Progenitor cell of endocrine pancreas (in vitro differentiated cells): Measurements from ENCODE around the gene BBS12. TPM values are rescaled to one million over a fixed set of nuclear protein-coding genes. Genes with fewer than 3 reads are reported as not detected.
A peak's percentile ranks its signal among the peaks of the same experiment; 100 is the strongest.

ENCODE experiments used
- DNase-seq: peaks from one replicate; pipeline ENCODE4 v3.0.0; 2021; ENCODE audit warnings: low spot score; ENCODE audit not compliant: unreplicated experiment
- H3K27ac Mint-ChIP-seq: 2 replicates; pipeline ENCODE4 v1.8.0; 2021; ENCODE audit warnings: mild to moderate bottlenecking, moderate library complexity, mixed read lengths
- H3K27me3 Mint-ChIP-seq: 2 replicates; pipeline ENCODE4 v1.8.0; 2021; ENCODE audit warnings: mixed read lengths
- H3K36me3 Mint-ChIP-seq: 2 replicates; pipeline ENCODE4 v1.8.0; 2022; ENCODE audit warnings: mixed read lengths; ENCODE audit not compliant: insufficient read depth
- H3K4me1 Mint-ChIP-seq: 2 replicates; pipeline ENCODE4 v1.8.0; 2021; ENCODE audit warnings: low read depth, mixed read lengths
- H3K4me3 Mint-ChIP-seq: 2 replicates; pipeline ENCODE4 v1.8.0; 2021; ENCODE audit warnings: low read depth, mild to moderate bottlenecking, moderate library complexity, mixed read lengths
- H3K9me3 Mint-ChIP-seq: 2 replicates; pipeline ENCODE4 v1.8.0; 2021; ENCODE audit warnings: low read depth, mixed read lengths
- CTCF ChIP-seq: fragments of 200-600 bp; sonication (generic); IDR thresholded peaks from one replicate; pipeline ENCODE4 v1.5.0; 2021; ENCODE audit warnings: antibody characterized with exemption, mild to moderate bottlenecking; ENCODE audit not compliant: unreplicated experiment
- total RNA-seq: library from RNA; stranded (reverse); gene quantifications from 2 replicates; pipeline ENCODE4 v1.2.1, GENCODE V29; 2021

BBS12 gene
- total RNA-seq, 1 donor from 2014 or later, result 4.9 TPM

- Mint-ChIP-seq H3K36me3 (no peaks in the 10 kb centered on the region), H3K27ac (no peak overlapping the region), H3K4me3 (no peak overlapping the region), H3K27me3 (no peaks in the 10 kb centered on the region), H3K9me3 (no peaks in the 10 kb centered on the region), H3K4me1 (no peaks in the 10 kb centered on the region)
- DNase-seq, result no peak
- TF ChIP-seq CTCF, result no peak
These were observed 44.4 kb downstream of the BBS12 start for GRCh38 chr4:122776916-122777315.

GRCh38 chr4:122777846-122778673 lies 45.6 kb downstream of the BBS12 start:
- H3K36me3 Mint-ChIP-seq, result no peaks in the 10 kb centered on the region
- H3K27me3 Mint-ChIP-seq, result no peaks in the 10 kb centered on the region
- no peak for DNase-seq
- TF ChIP-seq CTCF, result no peak
- no peak overlapping the region for H3K4me3 Mint-ChIP-seq
- H3K4me1 Mint-ChIP-seq, result no peaks in the 10 kb centered on the region
- no peaks in the 10 kb centered on the region for H3K9me3 Mint-ChIP-seq
- no peak overlapping the region for H3K27ac Mint-ChIP-seq

- Mint-ChIP-seq H3K4me1 (peaks cover 4% of the 10 kb centered on the region), H3K36me3 (no peaks in the 10 kb centered on the region)
These were observed 49.0 kb downstream of the BBS12 start for GRCh38 chr4:122781486-122781885.

GRCh38 chr4:122783301-122784215 lies 51.1 kb downstream of the BBS12 start:
- DNase-seq, result no peak
- Mint-ChIP-seq H3K27me3 (no peaks in the 10 kb centered on the region), H3K9me3 (peaks cover 13% of the 10 kb centered on the region), H3K27ac (peak overlapping the region; percentile 76), H3K4me3 (no peak overlapping the region), H3K4me1 (peaks cover 4% of the 10 kb centered on the region), H3K36me3 (no peaks in the 10 kb centered on the region)
- no peak for TF ChIP-seq CTCF

More at GRCh38 chr4:122781486-122781885, 49.0 kb downstream of the BBS12 start:
- TF ChIP-seq CTCF, result no peak
- no peak for DNase-seq
- H3K9me3 Mint-ChIP-seq, result peaks cover 13% of the 10 kb centered on the region
- no peaks in the 10 kb centered on the region for H3K27me3 Mint-ChIP-seq
- H3K27ac Mint-ChIP-seq, result no peak overlapping the region
- H3K4me3 Mint-ChIP-seq, result no peak overlapping the region

- TF ChIP-seq CTCF, result no peak
- DNase-seq, result no peak
- H3K4me1 Mint-ChIP-seq, result peaks cover 4% of the 10 kb centered on the region
- H3K36me3 Mint-ChIP-seq, result no peaks in the 10 kb centered on the region
- H3K4me3 Mint-ChIP-seq, result no peak overlapping the region
- H3K27me3 Mint-ChIP-seq, result no peaks in the 10 kb centered on the region
- peaks cover 13% of the 10 kb centered on the region for H3K9me3 Mint-ChIP-seq
- peak overlapping the region; percentile 76 for H3K27ac Mint-ChIP-seq
These were observed 51.8 kb downstream of the BBS12 start for GRCh38 chr4:122784261-122784660.
